Calu3 (cell line): ENCODE measurements around the gene BIN2. TPM values are rescaled to one million over a fixed set of nuclear protein-coding genes. Genes with fewer than 3 reads are reported as not detected.

Source experiments
- BruUV-seq: library from RNA; stranded (reverse); fragments of 400-500 nt; replicated peaks from 2 replicates; lab custom pipeline; 2021; lab: Mats Ljungman, UMichigan
- CTCF ChIA-PET: fragments of 300-600 bp; sonication (Branson Sonifier 250); formaldehyde crosslinking; loops from one replicate; lab custom pipeline; 2022; ENCODE audit warnings: antibody characterized with exemption; lab: Charles Lee
- DNase-seq: peaks from one replicate; pipeline ENCODE4 v3.0.0; 2022
- H3K27ac Mint-ChIP-seq: one replicate; pipeline ENCODE4 v1.8.0; 2022; ENCODE audit warnings: mixed read lengths; ENCODE audit not compliant: unreplicated experiment
- H3K27me3 Mint-ChIP-seq: one replicate; pipeline ENCODE4 v1.8.0; 2022; ENCODE audit warnings: mixed read lengths; ENCODE audit not compliant: unreplicated experiment
- H3K36me3 Mint-ChIP-seq: one replicate; pipeline ENCODE4 v1.8.0; 2022; ENCODE audit warnings: mild to moderate bottlenecking, moderate library complexity, mixed read lengths; ENCODE audit not compliant: insufficient read depth, unreplicated experiment
- H3K4me1 Mint-ChIP-seq: one replicate; pipeline ENCODE4 v1.8.0; 2022; ENCODE audit warnings: mild to moderate bottlenecking, low read depth, mixed read lengths; ENCODE audit not compliant: unreplicated experiment
- H3K4me3 Mint-ChIP-seq: one replicate; pipeline ENCODE4 v1.8.0; 2022; ENCODE audit warnings: mild to moderate bottlenecking, low read depth, moderate library complexity, mixed read lengths; ENCODE audit not compliant: unreplicated experiment
- H3K9me3 Mint-ChIP-seq: one replicate; pipeline ENCODE4 v1.8.0; 2022; ENCODE audit warnings: low read depth, mixed read lengths; ENCODE audit not compliant: unreplicated experiment
- CTCF ChIP-seq: fragments of 200-600 bp; IDR thresholded peaks from one replicate; pipeline ENCODE4 v1.8.0; 2022; ENCODE audit warnings: antibody characterized with exemption; ENCODE audit not compliant: unreplicated experiment
- intact Hi-C: fragments of 100-400 bp; cut with micrococcal nuclease; formaldehyde crosslinking; loops from one replicate; pipeline ENCODE4 v1.10.0; 2022; ENCODE audit not compliant: unreplicated experiment
- total RNA-seq: library from RNA; stranded (reverse); gene quantifications from 2 replicates; pipeline ENCODE4 v1.2.3, GENCODE V29; 2022

BIN2 gene
- total RNA-seq, 1 experiment from 2014 or later, result not detected

- Mint-ChIP-seq H3K36me3 (no peaks in the 10 kb centered on the region), H3K4me1 (no peaks in the 10 kb centered on the region), H3K9me3 (no peaks in the 10 kb centered on the region), H3K27ac (no peak overlapping the region), H3K4me3 (no peak overlapping the region), H3K27me3 (no peaks in the 10 kb centered on the region)
- CTCF ChIA-PET, result no interaction called here
- DNase-seq, result no peak
- TF ChIP-seq CTCF, result no peak
- intact Hi-C loops, result no loop called here
- BruUV-seq, result no TSS peak
Observed at GRCh38 chr12:51364001-51364400, 40.0 kb upstream of the BIN2 start.

- DNase-seq, result no peak
- H3K9me3 Mint-ChIP-seq, result no peaks in the 10 kb centered on the region
- H3K36me3 Mint-ChIP-seq, result no peaks in the 10 kb centered on the region
- H3K4me3 Mint-ChIP-seq, result no peak overlapping the region
- intact Hi-C loops, result no loop called here
- no peaks in the 10 kb centered on the region for H3K4me1 Mint-ChIP-seq
- no peaks in the 10 kb centered on the region for H3K27me3 Mint-ChIP-seq
- no TSS peak for BruUV-seq
- CTCF ChIA-PET, result interaction anchor here (0.6 to 0.8 kb wide), 3 partner anchors 9 to 54 kb away, joined by 3 to 4 read pairs (median 3); no protein-coding TSS in a partner anchor
- H3K27ac Mint-ChIP-seq, result no peak overlapping the region
- TF ChIP-seq CTCF, result no peak
Observed at GRCh38 chr12:51362747-51363342, 38.9 kb upstream of the BIN2 start.

GRCh38 chr12:51362307-51362706, 38.3 kb upstream of the BIN2 start:
- TF ChIP-seq CTCF, result no peak
- Mint-ChIP-seq H3K36me3 (no peaks in the 10 kb centered on the region), H3K4me3 (no peak overlapping the region), H3K27me3 (no peaks in the 10 kb centered on the region), H3K27ac (no peak overlapping the region), H3K4me1 (no peaks in the 10 kb centered on the region), H3K9me3 (no peaks in the 10 kb centered on the region)
- intact Hi-C loops, result no loop called here
- no peak for DNase-seq
- no TSS peak for BruUV-seq
- CTCF ChIA-PET, result interaction anchor here (0.5 to 0.8 kb wide), 4 partner anchors 9 to 98 kb away, joined by 3 to 8 read pairs (median 4); no protein-coding TSS in a partner anchor

GRCh38 chr12:51361161-51362016, 37.4 kb upstream of the BIN2 start:
- intact Hi-C loops, result no loop called here
- no peak for DNase-seq
- no TSS peak for BruUV-seq
- no peak for TF ChIP-seq CTCF
- H3K9me3 Mint-ChIP-seq, result no peaks in the 10 kb centered on the region
- CTCF ChIA-PET, result interaction anchor here (0.5 kb wide), 1 partner anchor 97 kb away, joined by 8 read pairs; no protein-coding TSS in a partner anchor
- no peaks in the 10 kb centered on the region for H3K27me3 Mint-ChIP-seq
- H3K27ac Mint-ChIP-seq, result no peak overlapping the region
- no peaks in the 10 kb centered on the region for H3K36me3 Mint-ChIP-seq
- H3K4me3 Mint-ChIP-seq, result no peak overlapping the region
- H3K4me1 Mint-ChIP-seq, result no peaks in the 10 kb centered on the region
